HepG2 (cell line): ENCODE measurements around the gene RREB1. TPM values are rescaled to one million over a fixed set of nuclear protein-coding genes. Genes with fewer than 3 reads are reported as not detected.

Experiments
- ARHGAP35 ChIP-seq: sonication (generic); formaldehyde crosslinking; IDR thresholded peaks from 2 replicates; pipeline ENCODE4 v1.9.0; 2022; ENCODE audit warnings: mild to moderate bottlenecking, inconsistent platforms, moderate library complexity, missing genetic modification reagents, borderline replicate concordance
- FIP1L1 ChIP-seq: fragments of 200-400 bp; formaldehyde crosslinking; IDR thresholded peaks from 2 replicates; pipeline ENCODE4 v1.6.1; 2018; ENCODE audit warnings: low read depth, mild to moderate bottlenecking, low read length, moderate library complexity, borderline replicate concordance; ENCODE audit not compliant: insufficient read depth
- GPN1 ChIP-seq: sonication (generic); formaldehyde crosslinking; IDR thresholded peaks from 2 replicates; pipeline ENCODE4 v1.5.1; 2020; ENCODE audit warnings: missing genetic modification reagents, borderline replicate concordance
- HNF1B ChIP-seq: sonication (generic); formaldehyde crosslinking; IDR thresholded peaks from 2 replicates; pipeline ENCODE4 v1.5.1; 2020; ENCODE audit warnings: mild to moderate bottlenecking, moderate library complexity, missing genetic modification reagents
- PLSCR1 ChIP-seq: sonication (generic); formaldehyde crosslinking; IDR thresholded peaks from 2 replicates; pipeline ENCODE4 v1.5.0; 2020; ENCODE audit warnings: missing genetic modification reagents, mild to moderate bottlenecking, borderline replicate concordance
- POGK ChIP-seq: sonication (generic); formaldehyde crosslinking; conservative IDR thresholded peaks from 2 replicates; pipeline ENCODE4 v1.8.0; 2022; ENCODE audit warnings: mild to moderate bottlenecking, moderate library complexity, missing genetic modification reagents
- RORA ChIP-seq: sonication (generic); formaldehyde crosslinking; IDR thresholded peaks from 2 replicates; pipeline ENCODE4 v1.5.0; 2020; ENCODE audit warnings: mild to moderate bottlenecking, missing genetic modification reagents, moderate library complexity
- SIX4 ChIP-seq: sonication (generic); formaldehyde crosslinking; IDR thresholded peaks from 2 replicates; pipeline ENCODE4 v1.4.0; 2020; ENCODE audit warnings: missing genetic modification reagents
- SP1 ChIP-seq, 2 experiments: fragments of 450-650 bp in 1 of 2; sonication (generic) in 1 of 2; formaldehyde crosslinking in 1 of 2; IDR thresholded peaks; 2 replicates each; pipeline versions ENCODE4 v1.4.0 to v1.6.1; 2016 to 2020; ENCODE audit warnings: missing genetic modification reagents in 1 of 2
- ZBED4 ChIP-seq: sonication (generic); formaldehyde crosslinking; IDR thresholded peaks from 2 replicates; pipeline ENCODE4 v1.4.0; 2020; ENCODE audit warnings: missing genetic modification reagents, borderline replicate concordance
- ZBTB3 ChIP-seq: sonication (generic); formaldehyde crosslinking; IDR thresholded peaks from 2 replicates; pipeline ENCODE4 v1.4.0; 2020; ENCODE audit warnings: low read depth, mild to moderate bottlenecking, moderate library complexity, missing genetic modification reagents, borderline replicate concordance
- ZBTB34 ChIP-seq: sonication (generic); formaldehyde crosslinking; IDR thresholded peaks from 2 replicates; pipeline ENCODE4 v1.8.0; 2022; ENCODE audit warnings: mild to moderate bottlenecking, missing genetic modification reagents
- ZBTB8A ChIP-seq: sonication (generic); formaldehyde crosslinking; IDR thresholded peaks from 2 replicates; pipeline ENCODE4 v1.4.0; 2020; ENCODE audit warnings: mild to moderate bottlenecking, low read depth, missing genetic modification reagents, borderline replicate concordance
- ZFX ChIP-seq: sonication (generic); formaldehyde crosslinking; IDR thresholded peaks from 2 replicates; pipeline ENCODE4 v1.4.0; 2020; ENCODE audit warnings: mild to moderate bottlenecking, low read depth, missing genetic modification reagents, moderate library complexity
- ZMYM2 ChIP-seq: sonication (generic); formaldehyde crosslinking; IDR thresholded peaks from 2 replicates; pipeline ENCODE4 v1.8.0; 2022; ENCODE audit warnings: mild to moderate bottlenecking, missing genetic modification reagents
- ZNF550 ChIP-seq: sonication (generic); formaldehyde crosslinking; IDR thresholded peaks from 2 replicates; pipeline ENCODE4 v1.4.0; 2020; ENCODE audit warnings: mild to moderate bottlenecking, missing genetic modification reagents, borderline replicate concordance
- ZNF703 ChIP-seq: sonication (generic); formaldehyde crosslinking; IDR thresholded peaks from 2 replicates; pipeline ENCODE4 v1.5.1; 2020; ENCODE audit warnings: missing genetic modification reagents, mild to moderate bottlenecking, moderate library complexity, borderline replicate concordance
- ZNF780A ChIP-seq: sonication (generic); formaldehyde crosslinking; IDR thresholded peaks from 2 replicates; pipeline ENCODE4 v1.8.0; 2022; ENCODE audit warnings: mild to moderate bottlenecking, missing genetic modification reagents, moderate library complexity
- polyA plus RNA-seq, 8 experiments: library from polyadenylated mRNA; depleted of rRNA in 3 of 8; stranded (reverse) in 7 of 8; unstranded in 1 of 8; fragments of >200 nt; fragmentation: Illumina TruSeq in 4 of 8; extraction: Trizol in 4 of 8; gene quantifications; 2 replicates each; pipeline versions ENCODE4 v1.2.1 to v1.2.3, GENCODE V29; 2011 to 2016; ENCODE audit warnings: low read depth in 4 of 8, missing spikeins in 1 of 8, mixed read lengths in 1 of 8; ENCODE audit not compliant: insufficient read depth in 1 of 8
- total RNA-seq, 5 experiments: library from RNA; depleted of rRNA; stranded (reverse); fragments of >200 nt; fragmentation: Illumina TruSeq; extraction: Trizol; gene quantifications; 2 replicates each; pipeline ENCODE4 v1.2.3, GENCODE V29; 2016; ENCODE audit warnings: low read depth in 1 of 5

The RREB1 gene
- total and polyA plus RNA-seq, 2 of the 13 experiments (the other 11 are each of a cell fraction or from before 2014, with no cell fraction given): 6.1 to 23.2 TPM

- TF ChIP-seq ZBTB3 (CRISPR knock-in tag) (no peak), PLSCR1 (CRISPR knock-in tag) (no peak), RORA (CRISPR knock-in tag) (no peak), ZNF780A (CRISPR knock-in tag) (no peak), ZNF703 (no peak), HNF1B (CRISPR knock-in tag) (no peak), ZBTB8A (CRISPR knock-in tag) (no peak), POGK (no peak), FIP1L1 (no peak), ZNF550 (CRISPR knock-in tag) (no peak), SP1 (IDR thresholded peaks at IDR 0.05) (no peak), SP1 (CRISPR knock-in tag; IDR thresholded peaks at IDR 0.05) (no peak), GPN1 (CRISPR knock-in tag) (no peak), ZBTB34 (no peak), ZBED4 (no peak), ZFX (CRISPR knock-in tag) (no peak), ARHGAP35 (CRISPR knock-in tag) (no peak), SIX4 (CRISPR knock-in tag) (no peak), ZMYM2 (CRISPR knock-in tag) (no peak)
Observed at GRCh38 chr6:7157752-7158616, 50.2 kb downstream of the RREB1 start (continued).
